GM19240 (cell line): ENCODE results near the gene SPATA24.
"Not testable (repeated sequence)": the region's sequence is repeated elsewhere in the genome, so short reads cannot be mapped to it uniquely, and the experiment has no call there.

Experiments
- DNase-seq: peaks from one replicate; pipeline ENCODE4 v3.0.0; 2011; ENCODE audit warnings: low spot score; ENCODE audit not compliant: insufficient read length

Gene SPATA24

GRCh38 chr5:139383993-139384590 lies 19.8 kb downstream of the SPATA24 start:
- DNase-seq = no peak

DNA sequence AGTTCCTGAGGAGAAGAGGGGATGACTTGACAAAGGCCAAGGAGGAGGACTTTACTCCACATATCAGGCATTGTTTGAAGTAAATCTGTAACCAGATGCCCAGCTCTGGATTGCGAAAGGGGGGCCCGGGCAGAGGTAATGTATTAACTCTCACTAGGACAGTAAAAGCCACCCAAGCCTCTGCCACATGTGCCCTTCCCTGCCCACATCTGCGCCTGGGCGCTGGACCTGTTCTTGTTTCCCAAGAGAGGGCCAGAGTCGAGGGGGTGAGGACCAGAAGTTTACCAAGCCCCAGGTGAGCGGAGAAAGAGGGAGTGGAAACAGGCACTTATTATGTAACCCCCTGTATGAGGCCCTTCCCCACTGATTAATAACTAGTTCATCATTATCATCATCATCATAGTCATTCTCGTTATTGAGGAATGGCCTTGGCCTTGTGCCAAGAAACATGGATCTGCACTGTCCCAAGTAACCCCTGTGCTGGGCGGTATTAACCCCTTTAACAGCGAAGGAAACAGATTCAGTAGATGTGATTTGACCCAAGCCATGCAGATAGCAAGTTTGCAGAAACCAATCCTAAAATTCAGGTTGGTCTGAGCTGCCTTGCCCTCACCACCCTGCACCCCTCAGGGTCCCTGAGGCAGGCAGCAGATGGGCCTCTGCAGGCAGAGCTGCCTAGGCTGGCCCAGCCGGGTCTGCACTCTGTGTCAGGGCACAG lies 20.5 kb downstream of the SPATA24 start, which contains the start of gene SLC23A1:
SLC23A1 (minus strand) TSS at position 23 of the 718 bp plus-strand sequence. CDS start 44 bp downstream, outside the sequence.
- DNase-seq = no peak

DNA sequence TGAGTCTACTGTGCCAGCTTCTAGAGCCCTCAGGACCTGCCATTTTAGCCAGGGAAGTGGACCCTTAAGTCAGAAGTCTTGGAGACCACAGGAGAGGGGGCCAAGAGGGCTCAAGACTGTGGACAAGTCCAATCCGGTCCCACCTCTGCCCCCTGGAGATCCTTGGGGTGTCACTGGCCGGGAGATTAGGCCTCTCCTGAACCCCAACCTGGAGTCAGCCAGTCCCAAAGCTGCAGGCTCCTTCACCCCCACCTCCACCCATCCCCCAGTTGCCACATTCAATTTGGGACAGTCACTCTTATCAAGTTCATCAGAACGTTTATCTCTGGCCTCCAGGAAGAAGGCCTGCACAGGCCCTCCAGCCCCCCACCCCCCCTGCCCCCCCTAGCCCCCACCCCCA lies 21.1 kb downstream of the SPATA24 start:
- no peak for DNase-seq

DNA sequence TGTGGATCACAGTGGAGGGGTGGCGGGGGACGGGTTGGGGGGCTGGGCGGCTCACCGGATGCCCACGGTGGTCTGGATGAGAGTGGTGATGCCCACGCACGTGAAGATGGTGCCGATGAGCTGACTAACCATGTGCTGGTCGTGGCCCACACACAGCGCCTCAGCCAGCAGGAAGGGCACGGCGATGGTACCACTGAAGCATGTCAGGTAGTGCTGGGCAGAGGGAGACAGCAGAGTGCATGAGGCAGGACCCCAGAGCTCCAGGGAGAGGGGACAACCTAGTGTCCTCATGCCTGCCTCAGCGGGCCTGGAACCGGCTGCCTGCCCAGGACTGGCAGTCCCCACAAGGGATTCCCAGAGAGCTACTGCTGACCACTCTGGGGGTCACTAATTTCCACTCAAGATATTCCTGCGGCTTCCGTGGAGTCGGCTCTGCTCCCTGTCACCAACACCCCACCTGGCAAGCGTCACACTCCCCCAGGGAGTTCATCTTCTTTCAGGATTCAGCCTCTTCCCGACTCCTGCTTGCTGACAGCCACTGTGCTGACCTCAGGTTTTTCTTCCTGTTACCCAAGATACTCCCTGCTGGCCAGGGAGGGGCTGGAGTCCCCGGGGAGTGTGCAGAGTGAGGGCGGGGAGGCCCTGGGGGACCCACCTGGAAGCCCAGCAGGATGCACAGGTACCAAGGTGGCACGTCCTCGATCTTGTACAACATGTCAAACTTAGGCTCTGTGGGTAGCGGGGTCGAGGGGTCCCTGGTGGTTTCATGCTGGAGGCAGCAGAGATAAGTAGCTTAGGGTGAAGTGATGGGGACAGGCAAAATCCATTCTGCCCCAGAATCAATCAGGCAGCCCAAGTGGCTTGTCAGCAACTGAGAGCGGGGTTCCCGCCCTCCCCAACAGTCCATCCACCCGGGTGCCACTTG lies 21.8 kb downstream of the SPATA24 start:
- DNase-seq = no peak

DNA sequence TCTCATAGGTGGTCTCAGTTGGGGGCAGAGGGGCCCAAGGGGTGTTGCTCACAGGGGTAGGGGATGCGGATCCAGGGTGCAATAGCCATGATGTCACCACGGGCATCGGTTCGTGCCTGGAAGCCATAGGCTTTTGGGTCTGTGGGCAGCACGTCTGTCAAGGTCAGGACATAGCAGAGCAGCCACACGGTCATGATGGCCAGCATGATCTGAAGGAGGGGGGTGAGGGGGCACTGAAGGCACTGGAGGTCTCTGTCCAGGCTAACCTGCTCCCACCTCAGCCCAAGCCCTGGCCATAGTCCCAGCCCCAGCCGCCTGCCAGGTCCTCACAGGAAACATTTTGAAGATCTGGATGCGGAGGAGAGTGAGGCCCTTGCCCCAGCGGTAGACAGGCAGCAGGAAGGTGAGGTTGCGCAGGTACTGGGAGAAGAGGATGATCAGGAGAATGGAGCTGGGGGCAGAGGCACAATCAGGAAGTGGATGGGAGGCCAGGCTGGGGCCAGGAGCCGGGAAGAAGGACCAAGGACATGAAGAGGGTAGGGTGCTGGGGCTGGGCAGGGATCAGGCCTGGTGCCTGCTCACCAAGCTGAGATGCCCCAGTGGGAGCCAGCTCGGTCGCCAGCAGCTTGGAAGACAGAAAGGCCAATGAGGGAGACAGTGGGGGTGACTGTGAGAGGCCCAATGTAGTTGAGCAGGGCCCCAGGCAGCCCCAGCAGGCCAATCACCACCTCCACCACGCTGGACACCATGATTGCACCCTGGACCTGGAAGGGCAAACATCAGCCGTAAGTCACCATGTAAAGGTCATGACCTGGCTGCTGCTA lies 24.1 kb downstream of the SPATA24 start:
- DNase-seq = no peak

DNA sequence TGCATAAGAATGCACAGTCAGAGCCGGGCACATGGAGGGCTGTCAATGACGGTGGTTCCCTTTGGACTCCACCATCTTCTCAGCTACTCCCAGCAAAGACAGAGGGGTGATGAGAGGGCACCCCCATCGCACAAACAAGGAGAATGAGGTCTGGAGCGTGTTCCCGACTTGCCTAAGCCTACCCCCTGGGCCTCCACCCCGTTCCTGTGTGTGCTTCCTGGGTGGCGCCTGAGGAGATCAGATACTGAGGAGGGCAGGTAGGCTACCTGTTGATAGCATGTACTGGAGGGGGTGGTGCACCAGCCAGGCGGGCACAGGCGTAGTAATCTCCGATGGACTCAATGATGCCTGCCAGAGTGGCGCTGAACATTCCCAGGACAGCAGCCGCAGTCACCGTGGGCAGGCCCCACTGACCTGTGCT lies 24.9 kb downstream of the SPATA24 start:
- no peak for DNase-seq

DNA sequence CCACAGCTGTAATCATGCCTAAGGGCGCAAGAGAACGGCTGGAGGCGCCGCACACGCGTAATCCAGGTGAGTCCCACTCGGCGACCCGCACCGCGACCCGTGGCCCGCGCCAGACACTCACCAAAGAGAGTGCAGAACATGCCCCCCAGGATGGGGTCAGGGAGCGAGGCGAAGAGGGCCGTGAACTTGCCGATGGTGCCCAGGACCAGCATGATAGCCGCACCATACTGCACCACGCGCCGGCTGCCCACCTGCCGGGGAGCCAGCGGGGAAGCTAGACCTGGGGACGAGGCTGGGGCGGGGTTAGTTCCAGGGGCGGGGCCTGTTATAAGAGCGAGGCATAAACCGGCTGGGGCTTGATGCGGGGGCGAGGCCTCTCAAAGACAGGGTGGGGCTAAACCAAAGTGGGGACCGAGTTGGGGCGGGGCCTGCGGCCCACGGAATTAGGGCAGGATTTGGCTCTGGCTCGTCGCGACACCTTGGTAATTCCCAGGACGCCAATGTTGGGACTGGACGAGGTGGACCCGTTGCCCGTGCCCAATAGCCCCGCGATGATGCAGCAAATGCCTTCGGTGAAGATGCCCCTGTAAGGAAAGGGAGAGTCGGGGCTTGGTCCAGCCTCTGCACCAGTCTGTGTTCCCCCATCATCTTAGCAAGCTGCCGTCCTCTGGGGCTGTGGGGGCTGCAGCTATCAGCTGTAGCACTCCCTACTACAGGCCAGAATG lies 25.6 kb downstream of the SPATA24 start:
- DNase-seq = no peak

- no peak for DNase-seq
Observed at GRCh38 chr5:139377226-139377625, 26.7 kb downstream of the SPATA24 start.

- no peak for DNase-seq
Observed at GRCh38 chr5:139376364-139376763, 27.5 kb downstream of the SPATA24 start.

- DNase-seq = no peak
Observed at GRCh38 chr5:139374909-139375308, 29.0 kb downstream of the SPATA24 start.

GRCh38 chr5:139371482-139372435 lies 32.1 kb downstream of the SPATA24 start:
- no peak for DNase-seq

DNA sequence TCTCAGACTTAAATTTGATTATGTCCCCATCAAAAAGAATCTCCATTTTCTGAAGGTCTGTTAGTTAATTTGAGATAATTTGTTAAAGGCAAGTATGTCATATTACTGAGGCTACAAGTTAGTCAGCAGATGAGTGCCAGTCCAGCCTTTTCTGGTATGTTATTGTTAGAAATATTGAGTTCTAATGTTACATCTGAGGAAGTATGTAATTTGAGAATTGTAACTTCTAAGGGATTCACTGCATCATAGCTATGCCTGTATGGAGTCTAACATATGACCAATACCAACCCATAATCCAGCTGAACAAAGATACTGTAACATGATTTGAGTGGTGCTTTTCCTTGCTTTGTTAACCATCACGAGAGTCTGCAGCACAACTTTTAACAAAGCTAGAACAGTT lies 34.7 kb downstream of the SPATA24 start:
- no peak for DNase-seq

GRCh38 chr5:139368613-139369012 lies 35.3 kb downstream of the SPATA24 start:
- no peak for DNase-seq

DNA sequence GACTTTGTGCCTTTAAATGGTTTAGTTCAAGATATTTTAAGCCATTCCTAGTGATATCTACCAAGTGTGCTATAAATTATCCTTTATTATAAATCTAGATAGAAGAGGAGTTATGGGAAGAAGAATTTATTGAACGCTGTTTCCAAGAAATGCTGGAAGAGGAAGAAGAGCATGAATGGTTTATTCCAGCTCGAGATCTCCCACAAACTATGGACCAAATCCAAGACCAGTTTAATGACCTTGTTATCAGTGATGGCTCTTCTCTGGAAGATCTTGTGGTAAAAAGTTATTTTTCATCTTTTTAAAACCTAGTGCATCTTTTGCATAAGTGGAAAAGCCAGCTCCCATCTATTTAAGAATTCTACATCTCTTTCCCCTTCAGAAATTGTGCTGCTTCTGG lies 39.4 kb downstream of the SPATA24 start:
- DNase-seq = no peak

GRCh38 chr5:139363937-139364336 lies 40.0 kb downstream of the SPATA24 start:
- DNase-seq = no peak

GRCh38 chr5:139361835-139362429 lies 42.0 kb downstream of the SPATA24 start:
- no peak for DNase-seq

DNA sequence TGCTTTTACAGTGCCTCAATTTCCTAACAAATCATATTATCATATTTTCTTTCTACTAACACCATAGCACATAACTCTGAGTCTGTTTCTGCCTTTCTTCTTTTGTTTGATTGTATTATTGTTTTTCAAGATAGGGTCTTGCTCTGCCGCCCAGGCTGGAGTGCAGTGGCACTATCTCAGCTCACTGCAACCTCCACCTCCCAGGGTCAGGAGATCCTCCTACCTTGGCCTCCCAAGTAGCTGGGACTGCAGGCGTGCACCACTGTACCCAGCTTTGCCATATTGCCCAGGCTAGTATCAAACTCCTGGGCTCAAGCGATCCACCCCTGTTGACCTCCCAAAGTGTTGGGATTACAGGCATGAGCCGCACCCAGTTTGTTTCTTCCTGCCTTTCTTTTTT lies 43.5 kb downstream of the SPATA24 start:
- DNase-seq = no peak

GRCh38 chr5:139358064-139358463 lies 45.8 kb downstream of the SPATA24 start:
- no peak for DNase-seq

- DNase-seq = not testable (repeated sequence)
Observed at GRCh38 chr5:139355900-139356299, 48.0 kb downstream of the SPATA24 start.
